Neural progenitor cell (in vitro differentiated cells): ENCODE results near the gene RNF150. TPM values are rescaled to one million over a fixed set of nuclear protein-coding genes. Genes with fewer than 3 reads are reported as not detected.

Experiments
- DNase-seq: peaks from one replicate; pipeline ENCODE4 v3.0.0-alpha.2; 2016; ENCODE audit warnings: low spot score
- H2AFZ ChIP-seq: fragments of 200-600 bp; sonication (generic); replicated peaks from 2 replicates; pipeline ENCODE4 v1.6.1; 2016; ENCODE audit warnings: antibody characterized with exemption
- H3F3A ChIP-seq: fragments of 200-600 bp; sonication (generic); 2 replicates; pipeline ENCODE4 v1.6.1; 2016; ENCODE audit warnings: antibody characterized with exemption, low read depth
- H3K27ac ChIP-seq: fragments of 200-600 bp; sonication (generic); 2 replicates; pipeline ENCODE4 v1.5.1; 2016; ENCODE audit warnings: mild to moderate bottlenecking
- H3K27me3 ChIP-seq: fragments of 200-600 bp; sonication (generic); 2 replicates; pipeline ENCODE4 v1.6.1; 2016; ENCODE audit warnings: mild to moderate bottlenecking, moderate library complexity
- H3K36me3 ChIP-seq: fragments of 200-600 bp; sonication (generic); 2 replicates; pipeline ENCODE4 v1.5.1; 2016
- H3K4me1 ChIP-seq: fragments of 200-600 bp; sonication (generic); 2 replicates; pipeline ENCODE4 v1.6.1; 2016; ENCODE audit warnings: mixed run types
- H3K4me2 ChIP-seq: fragments of 200-600 bp; sonication (generic); 2 replicates; pipeline ENCODE4 v1.6.1; 2016
- H3K4me3 ChIP-seq: fragments of 200-600 bp; sonication (generic); 2 replicates; pipeline ENCODE4 v1.5.1; 2016
- H3K79me2 ChIP-seq: fragments of 200-600 bp; sonication (generic); 2 replicates; pipeline ENCODE4 v1.6.1; 2016; ENCODE audit warnings: low read depth
- H3K9ac ChIP-seq: fragments of 200-600 bp; sonication (generic); 2 replicates; pipeline ENCODE4 v1.6.1; 2016
- H3K9me3 ChIP-seq: fragments of 200-600 bp; sonication (generic); 2 replicates; pipeline ENCODE4 v1.5.1; 2016; ENCODE audit warnings: low read depth
- H4K20me1 ChIP-seq: fragments of 200-600 bp; sonication (generic); 2 replicates; pipeline ENCODE4 v1.6.1; 2016; ENCODE audit warnings: low read depth
- H3K27ac Mint-ChIP-seq: 3 replicates; pipeline ENCODE4 v1.8.0; 2021; ENCODE audit warnings: mixed read lengths
- H3K27me3 Mint-ChIP-seq: 2 replicates; pipeline ENCODE4 v1.8.0; 2022; ENCODE audit warnings: low read depth, mild to moderate bottlenecking, inconsistent platforms, moderate library complexity, mixed read lengths; ENCODE audit not compliant: insufficient read depth
- H3K36me3 Mint-ChIP-seq: 3 replicates; pipeline ENCODE4 v1.8.0; 2021; ENCODE audit warnings: mixed read lengths
- H3K4me1 Mint-ChIP-seq: 3 replicates; pipeline ENCODE4 v1.8.0; 2021; ENCODE audit warnings: mixed read lengths
- H3K4me3 Mint-ChIP-seq: 3 replicates; pipeline ENCODE4 v1.8.0; 2021; ENCODE audit warnings: mild to moderate bottlenecking, moderate library complexity, mixed read lengths
- H3K9me3 Mint-ChIP-seq: 3 replicates; pipeline ENCODE4 v1.8.0; 2020; ENCODE audit warnings: mixed read lengths
- EZH2 ChIP-seq: fragments of 200-600 bp; sonication (generic); IDR thresholded peaks from 2 replicates; pipeline ENCODE4 v1.6.1; 2017; ENCODE audit warnings: antibody characterized with exemption, mild to moderate bottlenecking, moderate library complexity
- EZH2phosphoT487 ChIP-seq: fragments of 200-600 bp; sonication (generic); IDR thresholded peaks from 2 replicates; pipeline ENCODE4 v1.6.1; 2017; ENCODE audit warnings: antibody characterized with exemption
- total RNA-seq: library from RNA; depleted of rRNA; stranded (reverse); fragments of >200 nt; gene quantifications from 2 replicates; pipeline ENCODE4 v1.2.3, GENCODE V29; 2015; ENCODE audit warnings: low replicate concordance
- TF ChIP-seq, protein P1 (sequence below): fragments of 200-600 bp; sonication (generic); IDR thresholded peaks from 2 replicates; pipeline ENCODE4 v1.5.1; 2017; ENCODE audit warnings: antibody characterized with exemption, mild to moderate bottlenecking

Gene RNF150
- total RNA-seq, 1 donor from 2014 or later = 1.4 TPM

DNA sequence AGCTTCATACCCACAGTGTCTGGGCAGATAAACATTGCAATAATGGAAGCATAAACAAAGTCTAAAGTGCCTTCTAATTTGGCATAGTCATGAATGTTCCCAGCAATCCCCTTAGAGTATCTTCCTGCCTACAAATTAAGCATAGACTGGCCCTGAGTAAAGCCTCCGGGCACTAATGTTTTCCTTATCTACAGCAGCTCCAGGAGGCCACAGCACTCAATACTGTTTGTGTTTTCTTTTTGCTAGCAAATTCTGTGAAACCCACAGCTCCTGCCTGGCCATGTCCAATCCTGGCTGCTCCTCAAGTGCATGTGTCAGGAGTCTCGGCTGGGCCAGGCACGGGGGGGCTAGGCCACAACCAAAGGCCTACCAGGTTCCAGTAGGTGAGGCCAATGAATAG, 274.4 kb downstream of the RNF150 start:
- H3K4me1 Mint-ChIP-seq = peaks cover 7% of the 10 kb centered on the region
- no peaks in the 10 kb centered on the region for H3K36me3 ChIP-seq
- H3K79me2 ChIP-seq = no peaks in the 10 kb centered on the region
- no peak overlapping the region for H3K27ac Mint-ChIP-seq
- no peak overlapping the region for H3K4me3 ChIP-seq
- no peak for DNase-seq
- no peak overlapping the region for H3K9ac ChIP-seq
- no peaks in the 10 kb centered on the region for H3K9me3 Mint-ChIP-seq
- no peak overlapping the region for H3K4me2 ChIP-seq
- H3F3A ChIP-seq = no peaks in the 10 kb centered on the region
- H3K27me3 ChIP-seq = peaks cover 35% of the 10 kb centered on the region
- TF ChIP-seq EZH2phosphoT487 = no peak
- no peak for TF ChIP-seq EZH2
- TF ChIP-seq, protein P1, sequence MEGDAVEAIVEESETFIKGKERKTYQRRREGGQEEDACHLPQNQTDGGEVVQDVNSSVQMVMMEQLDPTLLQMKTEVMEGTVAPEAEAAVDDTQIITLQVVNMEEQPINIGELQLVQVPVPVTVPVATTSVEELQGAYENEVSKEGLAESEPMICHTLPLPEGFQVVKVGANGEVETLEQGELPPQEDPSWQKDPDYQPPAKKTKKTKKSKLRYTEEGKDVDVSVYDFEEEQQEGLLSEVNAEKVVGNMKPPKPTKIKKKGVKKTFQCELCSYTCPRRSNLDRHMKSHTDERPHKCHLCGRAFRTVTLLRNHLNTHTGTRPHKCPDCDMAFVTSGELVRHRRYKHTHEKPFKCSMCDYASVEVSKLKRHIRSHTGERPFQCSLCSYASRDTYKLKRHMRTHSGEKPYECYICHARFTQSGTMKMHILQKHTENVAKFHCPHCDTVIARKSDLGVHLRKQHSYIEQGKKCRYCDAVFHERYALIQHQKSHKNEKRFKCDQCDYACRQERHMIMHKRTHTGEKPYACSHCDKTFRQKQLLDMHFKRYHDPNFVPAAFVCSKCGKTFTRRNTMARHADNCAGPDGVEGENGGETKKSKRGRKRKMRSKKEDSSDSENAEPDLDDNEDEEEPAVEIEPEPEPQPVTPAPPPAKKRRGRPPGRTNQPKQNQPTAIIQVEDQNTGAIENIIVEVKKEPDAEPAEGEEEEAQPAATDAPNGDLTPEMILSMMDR = no peak
- H3K9me3 ChIP-seq = no peaks in the 10 kb centered on the region
- H3K27me3 Mint-ChIP-seq = peaks cover 10% of the 10 kb centered on the region
- H2AFZ ChIP-seq = no peak overlapping the region
- H4K20me1 ChIP-seq = peaks cover 16% of the 10 kb centered on the region
- peaks cover 4% of the 10 kb centered on the region for H3K36me3 Mint-ChIP-seq
- no peak overlapping the region for H3K27ac ChIP-seq
- no peaks in the 10 kb centered on the region for H3K4me1 ChIP-seq
- no peak overlapping the region for H3K4me3 Mint-ChIP-seq

DNA sequence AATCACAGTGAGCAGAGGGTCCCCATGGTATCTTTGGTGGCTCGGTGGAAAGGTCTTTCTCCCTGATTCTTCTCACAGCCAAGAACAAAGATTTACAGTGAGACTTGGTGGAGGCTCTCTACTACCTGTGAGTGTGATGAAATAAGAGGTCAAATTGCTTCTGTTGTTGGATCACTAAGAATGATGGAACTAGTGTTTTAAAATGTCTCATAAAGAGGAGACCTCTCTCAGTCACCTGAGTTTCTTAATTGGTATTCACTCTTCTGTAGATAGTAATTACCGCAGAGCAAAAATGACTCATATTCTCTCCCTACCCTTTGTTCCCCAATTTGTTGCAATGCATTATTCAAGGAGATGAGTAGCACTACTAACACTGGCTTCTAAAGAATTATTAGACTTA, 276.2 kb downstream of the RNF150 start:
- H3F3A ChIP-seq = no peaks in the 10 kb centered on the region
- no peak overlapping the region for H3K4me2 ChIP-seq
- Mint-ChIP-seq H3K36me3 (no peaks in the 10 kb centered on the region), H3K4me1 (peaks cover 7% of the 10 kb centered on the region), H3K27me3 (peaks cover 2% of the 10 kb centered on the region), H3K9me3 (no peaks in the 10 kb centered on the region), H3K4me3 (no peak overlapping the region), H3K27ac (no peak overlapping the region)
- no peak for TF ChIP-seq EZH2
- TF ChIP-seq, protein P1 = no peak
- no peak for TF ChIP-seq EZH2phosphoT487
- no peak overlapping the region for H3K9ac ChIP-seq
- peaks cover 18% of the 10 kb centered on the region for H3K27me3 ChIP-seq
- H4K20me1 ChIP-seq = no peaks in the 10 kb centered on the region
- H2AFZ ChIP-seq = no peak overlapping the region
- H3K27ac ChIP-seq = no peak overlapping the region
- no peaks in the 10 kb centered on the region for H3K36me3 ChIP-seq
- H3K4me3 ChIP-seq = no peak overlapping the region
- no peaks in the 10 kb centered on the region for H3K79me2 ChIP-seq
- no peaks in the 10 kb centered on the region for H3K9me3 ChIP-seq
- DNase-seq = no peak
- no peaks in the 10 kb centered on the region for H3K4me1 ChIP-seq

DNA sequence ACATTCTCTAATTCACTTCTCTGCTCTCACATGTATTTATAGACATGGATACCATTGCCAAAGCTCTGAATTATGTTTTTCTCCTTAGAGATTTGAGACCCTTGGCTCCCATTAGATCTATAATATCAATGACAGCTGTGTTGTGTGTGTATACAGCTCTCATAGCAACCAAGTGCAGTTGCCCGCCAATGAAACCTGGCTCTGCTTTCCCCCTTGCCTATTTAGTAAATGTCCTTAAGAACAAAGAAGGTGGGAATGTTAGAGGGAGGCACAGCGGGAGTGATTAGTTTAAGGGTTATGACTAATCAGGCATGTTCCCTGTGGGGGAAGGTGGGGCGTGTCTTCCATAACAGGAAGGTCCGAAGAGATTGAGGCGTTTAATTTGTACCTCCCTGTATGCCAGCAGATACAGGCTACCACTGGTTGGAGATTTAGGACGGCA, 276.6 kb downstream of the RNF150 start:
- no peaks in the 10 kb centered on the region for H4K20me1 ChIP-seq
- no peak overlapping the region for H2AFZ ChIP-seq
- H3K4me3 ChIP-seq = no peak overlapping the region
- Mint-ChIP-seq H3K4me3 (no peak overlapping the region), H3K9me3 (no peaks in the 10 kb centered on the region), H3K27me3 (peaks cover 2% of the 10 kb centered on the region), H3K27ac (peak overlapping the region; percentile 21), H3K4me1 (peaks cover 7% of the 10 kb centered on the region), H3K36me3 (no peaks in the 10 kb centered on the region)
- H3K4me1 ChIP-seq = no peaks in the 10 kb centered on the region
- TF ChIP-seq, protein P1 = no peak
- TF ChIP-seq EZH2phosphoT487 (no peak), EZH2 (no peak)
- H3K27ac ChIP-seq = no peak overlapping the region
- peaks cover 13% of the 10 kb centered on the region for H3K27me3 ChIP-seq
- no peak overlapping the region for H3K4me2 ChIP-seq
- H3K9ac ChIP-seq = no peak overlapping the region
- H3K36me3 ChIP-seq = no peaks in the 10 kb centered on the region
- no peaks in the 10 kb centered on the region for H3F3A ChIP-seq
- H3K79me2 ChIP-seq = no peaks in the 10 kb centered on the region
- no peaks in the 10 kb centered on the region for H3K9me3 ChIP-seq
- peak; percentile 50 for DNase-seq
